A673 (cell line): Measurements from ENCODE around the gene RFC1. TPM values are rescaled to one million over a fixed set of nuclear protein-coding genes. Genes with fewer than 3 reads are reported as not detected.

Source experiments
- BruUV-seq: library from RNA; stranded (reverse); fragments of 400-500 nt; replicated peaks from 2 replicates; lab custom pipeline; 2021; lab: Mats Ljungman, UMichigan
- CTCF ChIA-PET: fragments of 300-600 bp; sonication (Branson Sonifier 250); formaldehyde crosslinking; loops from one replicate; lab custom pipeline; 2022; ENCODE audit warnings: antibody characterized with exemption; lab: Charles Lee
- POLR2A ChIA-PET: fragments of 300-600 bp; sonication (Branson Sonifier 250); formaldehyde crosslinking; loops from one replicate; lab custom pipeline; 2022; ENCODE audit warnings: antibody characterized with exemption; ENCODE audit not compliant: low non-redundant PET; lab: Charles Lee
- DNase-seq: peaks from one replicate; pipeline ENCODE4 v3.0.0-alpha.2; 2015; ENCODE audit warnings: low spot score
- H3K27ac ChIP-seq: fragments of 200-600 bp; sonication (generic); 2 replicates; pipeline ENCODE4 v1.5.1; 2016; ENCODE audit warnings: mixed run types, low read depth, mild to moderate bottlenecking, mixed read lengths, antibody characterized with exemption, low read length; ENCODE audit not compliant: poor library complexity, severe bottlenecking
- H3K27me3 ChIP-seq: fragments of 200-600 bp; sonication (generic); replicated peaks from 2 replicates; pipeline ENCODE4 v1.6.1; 2017; ENCODE audit warnings: mixed run types, low read depth, mild to moderate bottlenecking, mixed read lengths, antibody characterized with exemption, low read length; ENCODE audit not compliant: insufficient read depth, poor library complexity
- H3K36me3 ChIP-seq: fragments of 200-600 bp; sonication (generic); 2 replicates; pipeline ENCODE4 v1.6.1; 2016; ENCODE audit warnings: mixed run types, mild to moderate bottlenecking, mixed read lengths, antibody characterized with exemption, low read length; ENCODE audit not compliant: insufficient read depth, poor library complexity, severe bottlenecking
- H3K4me1 ChIP-seq: fragments of 200-600 bp; sonication (generic); 2 replicates; pipeline ENCODE4 v1.6.1; 2017; ENCODE audit warnings: mixed run types, mild to moderate bottlenecking, mixed read lengths, antibody characterized with exemption, low read length; ENCODE audit not compliant: insufficient read depth, poor library complexity, severe bottlenecking
- H3K4me3 ChIP-seq: fragments of 200-600 bp; sonication (generic); 2 replicates; pipeline ENCODE4 v1.5.1; 2016; ENCODE audit warnings: low read depth, mixed run types, mild to moderate bottlenecking, mixed read lengths, low read length; ENCODE audit not compliant: poor library complexity, severe bottlenecking
- H3K9me3 ChIP-seq: fragments of 200-600 bp; sonication (generic); 2 replicates; pipeline ENCODE4 v1.6.1; 2016; ENCODE audit warnings: mixed run types, low read depth, mild to moderate bottlenecking, mixed read lengths, antibody characterized with exemption, low read length; ENCODE audit not compliant: poor library complexity, severe bottlenecking
- EZH2 ChIP-seq: fragments of 200-600 bp; sonication (generic); IDR thresholded peaks from 2 replicates; pipeline ENCODE4 v1.6.1; 2017; ENCODE audit warnings: borderline replicate concordance, low read depth, mild to moderate bottlenecking, mixed read lengths, antibody characterized with exemption, low read length; ENCODE audit not compliant: poor library complexity, severe bottlenecking
- intact Hi-C: fragments of 100-400 bp; cut with micrococcal nuclease; formaldehyde crosslinking; loops from one replicate; pipeline ENCODE4 v1.10.0; 2022; ENCODE audit not compliant: unreplicated experiment
- total RNA-seq: library from RNA; stranded (reverse); gene quantifications from 2 replicates; pipeline ENCODE4 v1.2.3, GENCODE V29; 2021
- TF ChIP-seq, protein P1 (sequence below): fragments of 300-800, 200-600 bp; sonication (generic); conservative IDR thresholded peaks from 2 replicates; pipeline ENCODE4 v1.5.1; 2017; ENCODE audit warnings: low read depth, mild to moderate bottlenecking, antibody characterized with exemption, low read length, moderate library complexity, mixed read lengths

RFC1 gene
- total RNA-seq, 1 experiment from 2014 or later = 71.8 TPM

DNA sequence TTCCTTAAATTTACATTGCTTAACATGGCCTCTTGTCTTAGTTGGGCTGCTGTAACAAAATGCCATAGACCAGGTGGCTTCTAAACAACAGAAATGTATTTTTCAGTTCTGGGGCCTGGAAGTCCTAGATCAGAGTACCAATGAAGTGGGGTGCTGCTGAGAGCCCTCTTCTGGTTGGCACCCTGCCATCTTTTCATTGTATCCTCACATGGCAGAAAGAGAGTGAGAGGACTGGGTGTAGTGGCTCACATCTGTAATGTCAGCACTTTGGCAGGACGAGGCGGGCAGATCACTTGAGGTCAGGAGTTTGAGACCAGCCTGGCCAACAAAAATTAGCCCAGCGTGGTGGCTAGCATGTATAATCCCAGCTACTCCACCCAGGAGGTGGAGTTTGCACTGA, 28.5 kb upstream of the RFC1 start:
- Histone ChIP-seq H3K4me3 (no peak overlapping the region), H3K4me1 (no peaks in the 10 kb centered on the region), H3K36me3 (no peaks in the 10 kb centered on the region), H3K27me3 (no peaks in the 10 kb centered on the region), H3K27ac (no peak overlapping the region), H3K9me3 (no peaks in the 10 kb centered on the region)
- intact Hi-C loops = no loop called here
- BruUV-seq = no TSS peak
- CTCF ChIA-PET = no interaction called here
- TF ChIP-seq, protein P1, sequence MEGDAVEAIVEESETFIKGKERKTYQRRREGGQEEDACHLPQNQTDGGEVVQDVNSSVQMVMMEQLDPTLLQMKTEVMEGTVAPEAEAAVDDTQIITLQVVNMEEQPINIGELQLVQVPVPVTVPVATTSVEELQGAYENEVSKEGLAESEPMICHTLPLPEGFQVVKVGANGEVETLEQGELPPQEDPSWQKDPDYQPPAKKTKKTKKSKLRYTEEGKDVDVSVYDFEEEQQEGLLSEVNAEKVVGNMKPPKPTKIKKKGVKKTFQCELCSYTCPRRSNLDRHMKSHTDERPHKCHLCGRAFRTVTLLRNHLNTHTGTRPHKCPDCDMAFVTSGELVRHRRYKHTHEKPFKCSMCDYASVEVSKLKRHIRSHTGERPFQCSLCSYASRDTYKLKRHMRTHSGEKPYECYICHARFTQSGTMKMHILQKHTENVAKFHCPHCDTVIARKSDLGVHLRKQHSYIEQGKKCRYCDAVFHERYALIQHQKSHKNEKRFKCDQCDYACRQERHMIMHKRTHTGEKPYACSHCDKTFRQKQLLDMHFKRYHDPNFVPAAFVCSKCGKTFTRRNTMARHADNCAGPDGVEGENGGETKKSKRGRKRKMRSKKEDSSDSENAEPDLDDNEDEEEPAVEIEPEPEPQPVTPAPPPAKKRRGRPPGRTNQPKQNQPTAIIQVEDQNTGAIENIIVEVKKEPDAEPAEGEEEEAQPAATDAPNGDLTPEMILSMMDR = no peak
- TF ChIP-seq EZH2 = no peak
- DNase-seq = peak; percentile 10
- POLR2A ChIA-PET = interaction anchor here (0.6 kb wide), 1 partner anchor 163 kb away, joined by 5 read pairs; no protein-coding TSS in a partner anchor

DNA sequence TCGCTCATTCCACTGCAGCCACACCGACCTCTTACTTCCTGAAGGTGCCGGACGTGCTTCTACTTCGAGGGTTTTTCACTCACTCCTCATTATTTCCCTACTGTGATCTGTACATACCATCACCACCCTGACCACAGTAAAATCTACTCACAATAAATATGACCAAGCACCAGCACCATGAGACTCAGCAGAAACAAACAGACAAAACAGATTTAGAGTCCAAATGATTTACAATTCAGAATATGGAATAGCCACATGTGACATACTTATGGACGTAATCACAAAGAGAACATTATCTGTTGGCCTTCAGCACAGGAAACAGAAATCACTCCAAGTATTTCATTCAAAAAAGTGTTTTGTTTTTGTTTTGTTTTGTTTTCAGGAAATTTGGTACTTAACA, 24.4 kb upstream of the RFC1 start:
- Histone ChIP-seq H3K4me1 (no peaks in the 10 kb centered on the region), H3K36me3 (no peaks in the 10 kb centered on the region), H3K27ac (no peak overlapping the region), H3K4me3 (no peak overlapping the region), H3K27me3 (no peaks in the 10 kb centered on the region), H3K9me3 (no peaks in the 10 kb centered on the region)
- intact Hi-C loops = no loop called here
- no TSS peak for BruUV-seq
- TF ChIP-seq EZH2 = no peak
- TF ChIP-seq, protein P1 = no peak
- CTCF ChIA-PET = no interaction called here
- DNase-seq = no peak
- POLR2A ChIA-PET = no interaction called here

DNA sequence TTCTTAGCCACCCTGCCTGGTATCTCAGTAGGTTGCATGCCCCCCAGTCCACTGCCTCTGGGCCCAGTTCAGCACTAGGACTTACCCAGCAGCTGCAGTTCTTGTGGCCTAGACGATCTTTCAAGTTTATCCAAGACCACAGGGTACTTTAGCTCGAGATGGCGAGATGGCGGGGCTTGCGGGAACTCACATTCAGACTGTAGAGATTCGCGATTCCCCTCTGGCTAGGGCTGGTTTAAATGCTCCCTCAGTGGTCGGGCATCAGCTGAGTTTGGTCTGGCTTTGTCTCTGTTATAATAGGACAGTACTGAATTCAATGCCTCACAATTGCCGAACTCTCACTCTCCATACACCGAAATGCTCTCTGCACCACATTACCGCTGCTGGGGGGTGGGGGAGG, 18.4 kb upstream of the RFC1 start:
- no TSS peak for BruUV-seq
- no peak for DNase-seq
- Histone ChIP-seq H3K27me3 (peaks cover 10% of the 10 kb centered on the region), H3K9me3 (peaks cover 3% of the 10 kb centered on the region), H3K27ac (no peak overlapping the region), H3K36me3 (no peaks in the 10 kb centered on the region), H3K4me3 (no peak overlapping the region), H3K4me1 (no peaks in the 10 kb centered on the region)
- CTCF ChIA-PET = no interaction called here
- TF ChIP-seq, protein P1 = no peak
- no peak for TF ChIP-seq EZH2
- POLR2A ChIA-PET = interaction anchor here (0.5 kb wide), 1 partner anchor 27 kb away, joined by 5 read pairs; no protein-coding TSS in a partner anchor
- intact Hi-C loops = no loop called here
